Stomach smooth muscle (tissue), 2 donors: Measurements from ENCODE around the gene TUBB.
A peak's percentile ranks its signal among the peaks of the same experiment; 100 is the strongest.

Experiments
- H3K27ac ChIP-seq: one replicate; pipeline ENCODE4 v1.7.0; 2013; ENCODE audit warnings: mild to moderate bottlenecking, low read length, inconsistent platforms
- H3K27me3 ChIP-seq, 2 donors: one replicate each; pipeline ENCODE4 v1.7.0; 2013; ENCODE audit warnings: low read length in 2 of 2; ENCODE audit not compliant: insufficient read depth in 2 of 2, control insufficient read depth in 1 of 2
- H3K36me3 ChIP-seq, 2 donors: one replicate each; pipeline ENCODE4 v1.7.0; 2013; ENCODE audit warnings: low read length in 2 of 2; ENCODE audit not compliant: control insufficient read depth in 2 of 2, insufficient read depth in 2 of 2
- H3K4me1 ChIP-seq: one replicate; pipeline ENCODE4 v1.7.0; 2013; ENCODE audit warnings: low read length; ENCODE audit not compliant: control insufficient read depth, insufficient read depth
- H3K4me3 ChIP-seq, 2 donors: one replicate each; pipeline ENCODE4 v1.7.0; 2013; ENCODE audit warnings: low read length in 2 of 2
- H3K9ac ChIP-seq, 2 donors: one replicate each; pipeline ENCODE4 v1.7.0; 2013; ENCODE audit warnings: low read length in 2 of 2, mild to moderate bottlenecking in 1 of 2
- H3K9me3 ChIP-seq, 2 donors: one replicate each; pipeline ENCODE4 v1.7.0; 2013; ENCODE audit warnings: low read length in 2 of 2; ENCODE audit not compliant: control insufficient read depth in 2 of 2
- donor health status: healthy.
- donor health status: Pancreatic carcinoma.

Gene TUBB

DNA sequence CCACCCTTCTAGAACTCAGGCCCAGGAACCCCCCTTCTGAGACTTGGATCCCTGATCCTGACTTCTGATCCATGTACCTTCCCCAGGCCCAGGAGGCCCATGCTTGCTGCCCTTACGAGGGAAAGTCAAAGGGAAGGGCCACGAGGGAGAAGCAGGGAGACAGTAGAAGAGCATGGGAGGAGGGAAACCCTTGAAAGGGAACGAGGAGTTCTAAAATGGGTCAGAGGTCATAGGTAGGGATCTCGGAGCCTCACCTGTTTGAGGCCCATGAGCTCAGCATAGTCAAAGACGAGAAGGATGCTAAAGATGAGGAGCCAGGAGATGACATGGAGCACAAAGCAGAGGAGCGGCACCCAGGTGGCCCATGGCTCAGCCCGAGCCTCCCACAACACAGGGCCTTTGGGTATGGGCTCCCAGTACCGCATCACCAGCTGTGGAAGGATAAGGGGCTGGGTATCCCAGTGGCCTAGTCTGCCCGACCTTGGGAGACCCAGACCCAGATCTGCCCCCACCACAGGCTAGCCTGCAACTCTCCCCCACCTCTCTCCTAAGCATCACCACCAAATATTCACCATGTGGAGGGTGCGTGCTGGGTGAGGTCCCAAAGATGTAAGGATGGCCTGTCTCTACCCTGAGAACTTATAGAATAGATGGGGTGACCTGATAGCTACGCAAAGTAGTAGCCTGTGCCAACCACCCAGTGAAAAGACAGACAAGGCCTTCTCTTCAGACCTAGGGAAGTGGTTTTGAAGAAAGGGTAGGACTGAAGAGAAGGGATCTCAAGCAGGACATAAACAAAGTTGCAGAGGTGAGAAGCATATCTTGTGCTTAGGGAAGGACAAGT is 30.9 kb upstream of the TUBB start:
- peak overlapping the region; percentile 98 for H3K27ac ChIP-seq
- peaks cover 49% of the 10 kb centered on the region for H3K4me1 ChIP-seq
- no peaks in the 10 kb centered on the region for H3K36me3 ChIP-seq
- no peaks in the 10 kb centered on the region for H3K9me3 ChIP-seq
- no peaks in the 10 kb centered on the region for H3K27me3 ChIP-seq
- peak overlapping the region in 1 of 2 donors; percentile 39 for H3K9ac ChIP-seq
- H3K4me3 ChIP-seq: peak overlapping the region; percentile 74 to 94

DNA sequence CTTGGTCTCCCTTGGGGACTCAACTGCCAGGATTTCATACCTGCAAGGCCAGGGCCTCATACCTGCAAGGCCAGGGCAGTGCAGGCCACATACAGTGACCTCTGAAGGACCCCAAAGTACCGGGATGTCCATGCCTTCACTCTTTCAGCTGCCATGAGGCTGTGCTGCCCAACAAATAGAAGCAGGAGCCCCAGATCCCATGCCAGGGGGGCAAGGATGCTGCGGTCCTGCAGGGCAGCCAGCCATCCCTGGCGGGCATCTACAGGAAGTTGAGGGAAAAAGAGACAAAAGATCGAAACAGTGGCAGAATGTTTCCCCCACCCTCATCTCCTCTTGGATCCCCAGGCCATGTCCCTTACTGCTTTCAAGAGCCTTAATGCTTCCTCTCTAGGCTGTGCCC is 30.2 kb upstream of the TUBB start:
- Histone ChIP-seq H3K36me3 (no peaks in the 10 kb centered on the region), H3K4me1 (peaks cover 43% of the 10 kb centered on the region), H3K4me3 (peak overlapping the region; percentile 74 to 94), H3K9ac (peak overlapping the region; percentile 39 to 47), H3K27ac (peak overlapping the region; percentile 98), H3K27me3 (no peaks in the 10 kb centered on the region), H3K9me3 (no peaks in the 10 kb centered on the region)

DNA sequence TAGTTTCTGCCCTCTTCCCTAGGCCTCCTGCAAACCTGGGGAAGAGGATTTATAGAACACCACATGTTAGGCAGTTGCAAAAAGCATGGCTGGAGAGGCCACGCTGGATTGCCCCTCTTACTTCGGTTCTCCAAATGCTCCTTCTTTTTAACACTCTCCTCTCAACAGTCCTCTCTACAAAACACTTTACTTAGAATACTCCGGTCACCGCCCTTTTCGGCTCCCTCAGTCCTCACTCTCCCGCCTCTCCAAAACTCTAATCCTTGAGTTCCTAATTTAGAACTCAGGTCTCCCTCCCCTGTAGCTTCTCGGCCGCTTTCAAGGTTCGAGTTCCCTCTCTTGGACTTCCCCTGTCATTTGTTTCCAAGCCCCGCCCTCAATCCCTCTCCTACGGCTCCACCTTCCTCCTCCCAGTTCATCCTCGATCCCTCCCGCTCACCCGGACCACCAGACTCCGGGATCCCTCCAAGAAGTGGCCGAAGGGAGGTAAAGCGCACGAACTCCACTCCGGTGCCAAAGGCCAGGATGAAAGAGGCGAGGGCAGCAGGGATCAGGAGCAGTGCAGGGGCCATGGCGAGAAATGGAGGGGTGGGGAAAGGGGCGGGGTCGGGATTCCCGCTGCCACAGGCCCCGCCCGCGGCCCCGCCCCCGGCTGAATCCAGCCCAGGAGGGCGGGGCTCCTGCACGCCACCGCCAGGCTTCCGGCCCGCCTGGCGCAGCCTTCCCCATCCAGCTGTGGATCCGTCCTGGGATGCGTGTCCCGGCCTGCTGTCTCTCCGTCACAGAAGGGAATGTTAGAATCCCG is 29.5 kb upstream of the TUBB start, which contains the start of gene NRM:
Gene NRM (minus strand): TSS at position 582 of the 805 bp plus-strand sequence. CDS start 10 bp downstream, at position 572.
- Histone ChIP-seq H3K36me3 (no peaks in the 10 kb centered on the region), H3K27me3 (no peaks in the 10 kb centered on the region), H3K9me3 (no peaks in the 10 kb centered on the region), H3K9ac (peak within 1 kb of the TSS; percentile 39 to 65), H3K4me3 (peak within 1 kb of the TSS; percentile 74 to 94), H3K27ac (peak within 1 kb of the TSS; percentile 98), H3K4me1 (peaks cover 37% of the 10 kb centered on the region)

DNA sequence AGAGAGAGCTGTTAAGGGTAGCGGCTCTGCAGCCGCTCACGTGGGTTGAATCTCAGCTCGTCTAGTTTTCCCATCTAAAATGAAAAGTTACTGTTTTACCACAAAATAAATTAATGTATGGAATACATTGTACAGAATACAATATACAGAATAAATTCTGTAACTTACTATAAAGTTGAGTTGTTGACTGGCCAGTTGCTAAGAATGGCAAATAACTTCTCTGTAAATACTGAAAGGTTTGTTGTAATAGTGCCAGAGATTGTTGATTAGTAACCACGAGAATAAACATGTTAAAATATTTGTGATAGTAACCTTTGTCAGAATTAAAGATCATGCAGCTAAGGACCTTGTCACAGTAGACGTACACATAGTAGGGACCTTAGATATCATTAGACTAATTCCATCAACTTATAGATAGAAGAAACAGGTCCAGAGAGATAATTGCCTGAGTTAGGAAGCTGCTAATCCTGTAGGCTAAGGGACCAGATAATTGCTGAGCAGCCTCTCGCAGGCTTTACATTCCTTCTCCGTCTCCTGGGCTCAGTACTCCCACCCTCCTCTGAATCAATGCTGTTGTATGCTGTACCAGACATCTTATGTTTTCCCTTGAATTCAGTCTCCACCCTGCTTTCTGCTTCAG is 28.8 kb upstream of the TUBB start:
- Histone ChIP-seq H3K27me3 (no peaks in the 10 kb centered on the region), H3K4me3 (peak overlapping the region; percentile 74 to 94), H3K9ac (peak overlapping the region; percentile 39 to 65), H3K36me3 (no peaks in the 10 kb centered on the region), H3K9me3 (no peaks in the 10 kb centered on the region), H3K27ac (peak overlapping the region; percentile 98), H3K4me1 (peaks cover 30% of the 10 kb centered on the region)

DNA sequence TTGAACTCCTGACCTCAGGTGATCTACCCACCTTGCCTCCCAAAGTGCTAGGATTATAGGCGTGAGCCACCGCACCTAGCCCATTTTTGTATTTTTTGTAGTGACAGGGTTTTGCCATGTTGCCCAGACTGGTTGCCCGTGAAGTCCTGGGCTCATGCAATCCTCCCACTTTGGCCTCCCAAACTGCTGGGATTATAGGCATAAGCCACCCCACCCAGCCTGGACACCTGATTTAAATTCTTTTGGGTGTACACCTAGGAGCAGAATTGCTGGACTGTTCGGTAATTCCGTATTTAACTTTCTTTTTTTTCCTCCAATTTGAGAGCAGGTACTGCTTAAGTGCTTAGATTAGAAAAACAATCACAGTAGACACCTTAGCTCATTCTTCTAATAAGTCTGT is 23.7 kb upstream of the TUBB start:
- Histone ChIP-seq H3K27me3 (no peaks in the 10 kb centered on the region), H3K4me3 (no peak overlapping the region), H3K36me3 (peaks cover 4 to 10% of the 10 kb centered on the region in 2 donors), H3K9ac (no peak overlapping the region), H3K27ac (no peak overlapping the region), H3K9me3 (no peaks in the 10 kb centered on the region), H3K4me1 (no peaks in the 10 kb centered on the region)

DNA sequence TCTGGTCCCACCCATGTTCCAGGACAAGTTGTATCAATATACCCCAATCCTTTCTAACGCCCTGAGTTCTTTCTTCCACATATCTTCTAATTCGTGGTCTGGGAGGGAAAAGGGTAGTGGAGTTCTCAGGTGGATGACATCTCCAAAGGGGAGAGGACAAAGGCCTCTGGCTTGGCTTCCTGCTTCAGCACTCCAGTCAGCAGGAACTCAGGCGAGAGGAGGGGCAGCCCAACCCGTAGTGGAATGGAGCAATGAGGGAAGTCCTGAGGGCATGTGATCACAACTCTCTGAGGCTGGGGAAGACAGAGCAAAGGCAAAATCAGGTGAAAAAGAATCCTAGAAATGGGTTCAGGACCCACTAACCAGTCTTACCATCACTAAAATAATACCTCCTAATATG is 19.8 kb upstream of the TUBB start:
- H3K4me1 ChIP-seq: peaks cover 2% of the 10 kb centered on the region
- no peak overlapping the region for H3K9ac ChIP-seq
- H3K36me3 ChIP-seq: peaks cover 24% of the 10 kb centered on the region in 2 donors
- no peaks in the 10 kb centered on the region for H3K9me3 ChIP-seq
- H3K27ac ChIP-seq: no peak overlapping the region
- no peak overlapping the region for H3K4me3 ChIP-seq
- no peaks in the 10 kb centered on the region for H3K27me3 ChIP-seq

DNA sequence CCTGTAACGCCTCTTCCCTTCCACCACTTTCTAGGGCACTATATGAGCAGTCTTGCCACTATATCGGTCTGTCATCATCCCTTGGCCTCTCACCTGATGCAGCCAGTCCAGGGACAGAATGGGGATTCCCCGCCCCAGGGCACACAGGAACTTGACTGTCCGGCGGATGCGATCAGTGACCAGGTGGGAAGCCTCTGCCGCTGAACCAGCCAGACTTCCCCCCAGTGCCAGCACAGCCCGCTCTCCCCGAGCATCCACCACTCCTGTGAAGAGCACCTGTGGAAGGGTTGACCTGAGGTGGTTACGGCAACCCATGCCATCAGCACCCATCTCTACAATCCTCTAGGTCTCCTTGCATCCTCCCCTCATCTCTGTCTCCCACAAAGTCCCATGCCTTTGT is 17.1 kb upstream of the TUBB start:
- Histone ChIP-seq H3K9ac (no peak overlapping the region), H3K27me3 (no peaks in the 10 kb centered on the region), H3K4me1 (peaks cover 2% of the 10 kb centered on the region), H3K36me3 (peaks cover 38 to 39% of the 10 kb centered on the region in 2 donors), H3K4me3 (no peak overlapping the region), H3K9me3 (no peaks in the 10 kb centered on the region), H3K27ac (no peak overlapping the region)

DNA sequence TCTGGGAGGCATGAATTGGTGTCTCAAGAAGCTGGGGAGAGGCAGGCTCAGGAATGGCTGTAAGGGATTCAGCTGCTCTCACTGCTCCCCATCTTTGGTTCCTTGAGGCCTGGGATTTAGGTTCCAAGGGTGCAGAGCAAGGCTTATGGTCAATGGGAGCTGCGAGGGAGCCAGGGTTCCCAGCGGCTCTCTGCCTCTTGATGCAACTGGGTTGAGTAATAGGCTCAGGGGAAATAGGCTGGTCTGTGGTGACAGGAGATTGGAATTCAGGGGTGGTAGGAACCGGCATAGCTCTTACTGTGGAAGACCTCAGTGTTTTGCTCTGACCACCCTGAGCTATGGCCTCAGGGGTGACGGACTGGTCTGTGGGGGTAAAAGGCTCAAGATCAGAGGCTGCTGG is 16.3 kb upstream of the TUBB start:
- Histone ChIP-seq H3K27ac (no peak overlapping the region), H3K4me1 (peaks cover 2% of the 10 kb centered on the region), H3K4me3 (no peak overlapping the region), H3K9ac (no peak overlapping the region), H3K9me3 (no peaks in the 10 kb centered on the region), H3K27me3 (no peaks in the 10 kb centered on the region), H3K36me3 (peaks cover 41 to 44% of the 10 kb centered on the region in 2 donors)

DNA sequence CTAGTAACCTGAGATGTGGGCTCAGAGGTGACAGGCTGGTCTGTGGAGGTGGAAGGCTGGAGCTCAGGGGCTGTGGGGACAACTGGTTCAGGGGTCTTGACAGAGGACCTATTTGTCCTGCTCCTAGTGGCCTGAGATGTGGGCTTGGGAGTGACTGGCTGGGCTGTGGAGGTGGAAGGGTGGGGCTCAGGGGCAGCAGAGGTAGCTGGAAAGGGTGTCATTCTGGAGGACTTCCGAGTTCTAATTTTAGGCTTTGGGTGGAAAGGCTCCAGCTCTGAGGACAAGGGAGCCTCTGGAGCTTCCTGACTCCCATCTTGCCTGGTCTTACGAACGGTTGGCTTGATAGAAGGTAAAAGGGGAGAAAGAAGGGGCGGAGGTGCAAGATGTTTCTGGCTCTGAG is 14.5 kb upstream of the TUBB start:
- H3K4me3 ChIP-seq: no peak overlapping the region
- H3K4me1 ChIP-seq: peaks cover 2% of the 10 kb centered on the region
- no peak overlapping the region for H3K9ac ChIP-seq
- H3K27ac ChIP-seq: no peak overlapping the region
- no peaks in the 10 kb centered on the region for H3K27me3 ChIP-seq
- H3K9me3 ChIP-seq: no peaks in the 10 kb centered on the region
- H3K36me3 ChIP-seq: peaks cover 35 to 37% of the 10 kb centered on the region in 2 donors

DNA sequence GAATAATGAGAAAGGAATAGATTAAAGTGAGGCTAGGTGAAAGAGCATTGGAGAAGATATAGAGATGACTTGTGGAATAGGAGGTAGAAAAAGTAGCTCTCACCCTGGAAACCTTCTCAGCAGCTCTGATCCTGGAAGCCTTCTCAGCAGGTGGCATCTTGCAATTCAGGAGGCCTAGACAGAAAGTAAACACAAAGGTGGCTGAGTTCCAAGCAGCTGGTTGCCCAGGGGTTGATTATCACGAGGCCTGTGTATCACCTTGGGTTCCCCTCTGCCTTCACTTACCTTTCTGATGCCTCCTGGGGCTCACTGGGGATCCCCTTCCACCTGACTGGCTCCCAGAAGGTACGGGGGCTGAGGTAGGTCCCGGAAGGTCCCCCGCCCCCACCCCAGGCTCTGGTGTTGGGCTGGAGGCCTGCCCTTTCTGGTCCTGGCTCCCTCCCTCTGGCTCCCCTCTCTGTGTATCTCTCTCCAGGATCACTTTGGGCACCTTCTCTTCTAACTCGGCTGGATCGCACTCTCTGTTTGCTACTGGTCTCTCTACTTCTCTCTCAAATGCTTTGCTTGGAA is 12.8 kb upstream of the TUBB start:
- Histone ChIP-seq H3K9ac (no peak overlapping the region), H3K4me3 (no peak overlapping the region), H3K9me3 (no peaks in the 10 kb centered on the region), H3K27me3 (no peaks in the 10 kb centered on the region), H3K27ac (no peak overlapping the region), H3K36me3 (peaks cover 49 to 50% of the 10 kb centered on the region in 2 donors), H3K4me1 (peaks cover 2% of the 10 kb centered on the region)
